ENCODE data around the gene DNAAF5. TPM values are rescaled to one million over a fixed set of nuclear protein-coding genes. Genes with fewer than 3 reads are reported as not detected.

DNAAF5 gene
- total and polyA plus RNA-seq, 9 of the 15 experiments (the other 6 are each of a cell fraction or from before 2014, with no cell fraction given), result 3.1 to 69.7 (median 19.1) TPM

- TF ChIP-seq, protein P1, sequence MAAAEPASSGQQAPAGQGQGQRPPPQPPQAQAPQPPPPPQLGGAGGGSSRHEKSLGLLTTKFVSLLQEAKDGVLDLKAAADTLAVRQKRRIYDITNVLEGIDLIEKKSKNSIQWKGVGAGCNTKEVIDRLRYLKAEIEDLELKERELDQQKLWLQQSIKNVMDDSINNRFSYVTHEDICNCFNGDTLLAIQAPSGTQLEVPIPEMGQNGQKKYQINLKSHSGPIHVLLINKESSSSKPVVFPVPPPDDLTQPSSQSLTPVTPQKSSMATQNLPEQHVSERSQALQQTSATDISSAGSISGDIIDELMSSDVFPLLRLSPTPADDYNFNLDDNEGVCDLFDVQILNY (CRISPR knock-in tag; IDR thresholded peaks at IDR 0.05), result no peak
- no peak for TF ChIP-seq ILK (tag; IDR thresholded peaks at IDR 0.05; ENCODE audit: borderline replicate concordance, low read depth)
Measured at GRCh38 chr7:761631-762030, 35.1 kb downstream of the DNAAF5 start (continued).

DNA sequence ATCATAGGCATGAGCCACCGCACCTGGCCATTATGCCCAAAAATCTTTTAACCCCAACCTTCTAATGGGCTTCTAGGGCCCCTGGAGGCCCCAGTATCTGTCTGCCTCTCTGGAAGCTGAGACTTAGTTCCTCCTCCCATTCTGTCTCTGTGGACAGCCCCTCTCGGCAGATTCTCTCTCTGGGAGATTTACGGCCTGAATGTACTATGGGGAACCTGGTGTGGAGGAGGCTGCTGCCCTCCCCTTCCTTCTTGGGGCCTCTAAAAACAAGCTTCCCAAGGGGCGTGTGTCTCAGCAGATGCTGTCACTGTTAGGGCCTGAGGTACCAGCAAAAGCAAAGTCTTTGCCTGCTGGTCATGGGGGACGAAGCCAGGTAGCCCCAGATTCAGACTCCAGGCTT is 36.4 kb downstream of the DNAAF5 start:
- no peak overlapping the region for H3K27ac ChIP-seq (ENCODE audit: extremely low read depth, low read depth, low read length)
- H4K20me1 ChIP-seq (replicated peaks; ENCODE audit: control insufficient read depth, insufficient read depth, low read length), result no peaks in the 10 kb centered on the region
- H3K9me3 ChIP-seq (replicated peaks; ENCODE audit: control insufficient read depth, insufficient read depth, low read depth, low read length), result no peaks in the 10 kb centered on the region
- no peak overlapping the region for H3K4me3 ChIP-seq
- ATAC-seq, result no peak
- TF ChIP-seq MEIS2 (IDR thresholded peaks at IDR 0.05; ENCODE audit: partially characterized antibody) (peak; percentile 48), ZNF316 (IDR thresholded peaks at IDR 0.05) (no peak), TFAP4 (CRISPR knock-in tag; IDR thresholded peaks at IDR 0.05; ENCODE audit: borderline replicate concordance) (no peak)
- TF ChIP-seq, protein P2, sequence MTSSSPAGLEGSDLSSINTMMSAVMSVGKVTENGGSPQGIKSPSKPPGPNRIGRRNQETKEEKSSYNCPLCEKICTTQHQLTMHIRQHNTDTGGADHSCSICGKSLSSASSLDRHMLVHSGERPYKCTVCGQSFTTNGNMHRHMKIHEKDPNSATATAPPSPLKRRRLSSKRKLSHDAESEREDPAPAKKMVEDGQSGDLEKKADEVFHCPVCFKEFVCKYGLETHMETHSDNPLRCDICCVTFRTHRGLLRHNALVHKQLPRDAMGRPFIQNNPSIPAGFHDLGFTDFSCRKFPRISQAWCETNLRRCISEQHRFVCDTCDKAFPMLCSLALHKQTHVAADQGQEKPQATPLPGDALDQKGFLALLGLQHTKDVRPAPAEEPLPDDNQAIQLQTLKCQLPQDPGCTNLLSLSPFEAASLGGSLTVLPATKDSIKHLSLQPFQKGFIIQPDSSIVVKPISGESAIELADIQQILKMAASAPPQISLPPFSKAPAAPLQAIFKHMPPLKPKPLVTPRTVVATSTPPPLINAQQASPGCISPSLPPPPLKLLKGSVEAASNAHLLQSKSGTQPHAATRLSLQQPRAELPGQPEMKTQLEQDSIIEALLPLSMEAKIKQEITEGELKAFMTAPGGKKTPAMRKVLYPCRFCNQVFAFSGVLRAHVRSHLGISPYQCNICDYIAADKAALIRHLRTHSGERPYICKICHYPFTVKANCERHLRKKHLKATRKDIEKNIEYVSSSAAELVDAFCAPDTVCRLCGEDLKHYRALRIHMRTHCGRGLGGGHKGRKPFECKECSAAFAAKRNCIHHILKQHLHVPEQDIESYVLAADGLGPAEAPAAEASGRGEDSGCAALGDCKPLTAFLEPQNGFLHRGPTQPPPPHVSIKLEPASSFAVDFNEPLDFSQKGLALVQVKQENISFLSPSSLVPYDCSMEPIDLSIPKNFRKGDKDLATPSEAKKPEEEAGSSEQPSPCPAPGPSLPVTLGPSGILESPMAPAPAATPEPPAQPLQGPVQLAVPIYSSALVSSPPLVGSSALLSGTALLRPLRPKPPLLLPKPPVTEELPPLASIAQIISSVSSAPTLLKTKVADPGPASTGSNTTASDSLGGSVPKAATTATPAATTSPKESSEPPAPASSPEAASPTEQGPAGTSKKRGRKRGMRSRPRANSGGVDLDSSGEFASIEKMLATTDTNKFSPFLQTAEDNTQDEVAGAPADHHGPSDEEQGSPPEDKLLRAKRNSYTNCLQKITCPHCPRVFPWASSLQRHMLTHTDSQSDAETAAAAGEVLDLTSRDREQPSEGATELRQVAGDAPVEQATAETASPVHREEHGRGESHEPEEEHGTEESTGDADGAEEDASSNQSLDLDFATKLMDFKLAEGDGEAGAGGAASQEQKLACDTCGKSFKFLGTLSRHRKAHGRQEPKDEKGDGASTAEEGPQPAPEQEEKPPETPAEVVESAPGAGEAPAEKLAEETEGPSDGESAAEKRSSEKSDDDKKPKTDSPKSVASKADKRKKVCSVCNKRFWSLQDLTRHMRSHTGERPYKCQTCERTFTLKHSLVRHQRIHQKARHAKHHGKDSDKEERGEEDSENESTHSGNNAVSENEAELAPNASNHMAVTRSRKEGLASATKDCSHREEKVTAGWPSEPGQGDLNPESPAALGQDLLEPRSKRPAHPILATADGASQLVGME (CRISPR knock-in tag; IDR thresholded peaks at IDR 0.05), result no peak
- no peaks in the 10 kb centered on the region for H3K27me3 ChIP-seq (ENCODE audit: control insufficient read depth in 2 of 2, insufficient read depth in 2 of 2, low read length in 2 of 2)
- POLR2A ChIA-PET, result no interaction called here
- H3K36me3 ChIP-seq (ENCODE audit: control insufficient read depth, insufficient read depth, low read length), result peaks cover 85% of the 10 kb centered on the region; the same call in 2 of the 3 replicates
- CTCF ChIA-PET (ENCODE audit: low intra/inter-chr PET ratio), result no interaction called here
- intact Hi-C loops (cut with micrococcal nuclease), result no loop called here
- FAIRE-seq, result no peak
- no peak overlapping the region for H3K4me2 ChIP-seq (ENCODE audit: insufficient read depth, low read length)
- in situ Hi-C loops (cut with MboI), result no loop called here
- no peaks in the 10 kb centered on the region for H3K9me1 ChIP-seq (ENCODE audit: control insufficient read depth, insufficient read depth, low read length)
- H2AFZ ChIP-seq (ENCODE audit: low read depth, low read length), result no peak overlapping the region
- BruUV-seq (replicated peaks), result no TSS peak
- no peaks in the 10 kb centered on the region for H3K79me2 ChIP-seq (ENCODE audit: control insufficient read depth, insufficient read depth, low read length)
- H3K4me1 ChIP-seq (replicated peaks in 1 of 2; ENCODE audit: control insufficient read depth in 2 of 2, insufficient read depth in 2 of 2, low read length in 2 of 2), result peaks cover 0 to 11% of the 10 kb centered on the region in 2 experiments; a peak in 3 of 5 replicates
- no peak for DNase-seq (ENCODE audit: extremely low read depth in 1 of 4, low spot score in 3 of 4)
- no peak overlapping the region for H3K9ac ChIP-seq (ENCODE audit: insufficient read depth in 1 of 2, low read depth in 2 of 2, low read length in 2 of 2)
- WGBS (ENCODE audit: insufficient coverage, low coverage, missing lambda C conversion rate), result 65% methylated on average over 5 of the region's 5 CpGs

Measured in K562 (cell line).